OCI-M2 (cell line): ENCODE measurements around the gene FHIT.
"Not testable (repeated sequence)": the region's sequence is repeated elsewhere in the genome, so short reads cannot be mapped to it uniquely, and the experiment has no call there.

ENCODE experiments used
- DNase-seq: peaks from one replicate; lab custom pipeline; 2025; ENCODE audit not compliant: unreplicated experiment; lab: John Stamatoyannopoulos, UW

The FHIT gene

DNA sequence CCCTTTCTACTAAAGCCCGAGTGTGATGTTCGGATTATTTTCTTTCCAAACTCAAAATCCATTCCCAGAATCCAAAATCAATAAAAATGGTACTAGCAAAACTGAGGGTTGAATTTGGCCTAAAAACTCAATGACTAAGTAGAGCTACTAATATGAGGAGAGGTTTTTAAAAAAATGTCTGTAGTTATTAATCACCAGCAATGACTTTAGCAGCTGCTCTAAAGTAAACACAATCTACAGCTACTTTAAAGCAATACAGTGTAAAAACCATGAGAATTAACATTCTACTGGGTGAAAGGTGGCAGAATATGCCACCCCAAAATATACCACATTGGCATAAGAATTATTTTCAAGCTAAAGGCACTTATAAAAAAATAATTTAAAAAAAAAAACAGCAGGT lies 23.5 kb downstream of the FHIT start:
- no peak for DNase-seq

DNA sequence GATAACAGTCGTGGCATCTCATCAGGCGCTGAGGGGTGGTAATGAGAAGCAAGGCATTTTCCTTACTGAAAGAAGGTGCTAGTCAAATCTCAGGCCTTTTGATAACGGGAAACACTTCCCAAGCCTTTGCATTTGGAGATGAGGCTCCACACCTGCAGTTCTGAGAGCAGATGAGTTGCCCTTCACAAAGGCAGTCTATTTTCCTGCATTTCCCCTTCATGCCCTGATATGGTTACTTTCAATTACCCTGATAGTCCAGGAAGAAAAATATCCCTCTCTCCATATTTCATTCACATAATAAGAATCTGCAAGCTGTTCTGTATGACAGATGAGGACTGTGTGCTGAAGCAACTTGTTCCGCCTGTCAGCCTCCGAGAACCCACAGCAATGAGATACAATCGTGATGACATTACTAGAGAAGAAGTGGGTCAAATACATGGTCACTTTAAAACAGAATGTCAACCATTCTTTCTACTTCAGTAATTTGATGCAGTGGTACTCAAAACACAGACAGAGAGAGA lies 25.0 kb downstream of the FHIT start:
- no peak for DNase-seq

GRCh38 chr3:61224823-61225222 lies 26.4 kb downstream of the FHIT start:
- DNase-seq: no peak

GRCh38 chr3:61223451-61223850 lies 27.8 kb downstream of the FHIT start:
- no peak for DNase-seq

- DNase-seq: no peak
Measured at GRCh38 chr3:61222467-61222866, 28.8 kb downstream of the FHIT start.

GRCh38 chr3:61221759-61222362 lies 29.4 kb downstream of the FHIT start:
- DNase-seq: no peak

GRCh38 chr3:61218504-61218903 lies 32.7 kb downstream of the FHIT start:
- DNase-seq: no peak

- not testable (repeated sequence) for DNase-seq
Measured at GRCh38 chr3:61216171-61216570, 35.1 kb downstream of the FHIT start.

- DNase-seq: no peak
Measured at GRCh38 chr3:61202086-61202485, 49.2 kb downstream of the FHIT start.

GRCh38 chr3:61201071-61201470 lies 50.2 kb downstream of the FHIT start:
- no peak for DNase-seq

- DNase-seq: no peak
Measured at GRCh38 chr3:61200270-61200669, 51.0 kb downstream of the FHIT start.

- DNase-seq: no peak
Measured at GRCh38 chr3:61199843-61200242, 51.4 kb downstream of the FHIT start.

GRCh38 chr3:61194892-61195538 lies 56.2 kb downstream of the FHIT start:
- no peak for DNase-seq

GRCh38 chr3:61192222-61192621 lies 59.0 kb downstream of the FHIT start:
- DNase-seq: no peak

GRCh38 chr3:61190205-61190604 lies 61.0 kb downstream of the FHIT start:
- not testable (repeated sequence) for DNase-seq

DNA sequence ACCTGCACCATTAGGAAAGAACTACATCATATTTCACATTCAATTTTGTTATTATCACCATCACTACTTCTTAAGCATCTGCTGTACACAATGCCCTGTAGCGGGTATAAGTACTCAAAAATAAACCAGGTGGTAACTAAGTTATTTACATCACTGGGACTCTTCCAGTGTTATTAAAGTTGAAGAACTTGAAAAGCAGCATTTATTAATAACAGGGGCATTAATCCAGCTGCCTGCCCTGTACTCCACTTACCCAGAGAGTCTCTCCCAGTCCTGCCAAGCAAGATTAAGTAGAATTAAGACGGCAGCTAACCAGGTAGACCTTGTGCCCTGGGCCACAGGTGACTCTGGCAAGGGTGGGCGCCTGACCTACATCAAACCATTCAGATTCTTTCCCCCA lies 65.2 kb downstream of the FHIT start:
- DNase-seq: no peak

DNA sequence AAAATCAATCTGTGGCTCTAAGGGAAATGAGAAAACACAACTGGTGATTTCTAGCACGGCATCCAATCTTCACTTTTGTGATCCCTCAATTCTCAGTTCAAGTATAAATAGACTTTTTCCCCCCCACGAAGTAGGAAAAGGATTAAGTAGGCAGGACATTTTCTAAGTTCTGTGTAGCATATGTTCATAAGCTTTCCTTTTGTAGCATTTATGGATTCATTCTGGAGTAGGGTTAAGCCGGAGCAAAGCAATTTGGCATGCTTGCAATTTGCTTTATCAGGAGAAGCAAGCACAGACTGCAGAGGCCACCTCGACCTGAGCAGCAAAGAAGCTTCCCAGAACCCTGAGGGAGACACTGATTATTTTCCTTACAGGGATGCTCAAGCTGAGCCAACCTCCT lies 66.3 kb downstream of the FHIT start:
- DNase-seq: no peak

GRCh38 chr3:61182662-61183061 lies 68.6 kb downstream of the FHIT start:
- DNase-seq: no peak

DNA sequence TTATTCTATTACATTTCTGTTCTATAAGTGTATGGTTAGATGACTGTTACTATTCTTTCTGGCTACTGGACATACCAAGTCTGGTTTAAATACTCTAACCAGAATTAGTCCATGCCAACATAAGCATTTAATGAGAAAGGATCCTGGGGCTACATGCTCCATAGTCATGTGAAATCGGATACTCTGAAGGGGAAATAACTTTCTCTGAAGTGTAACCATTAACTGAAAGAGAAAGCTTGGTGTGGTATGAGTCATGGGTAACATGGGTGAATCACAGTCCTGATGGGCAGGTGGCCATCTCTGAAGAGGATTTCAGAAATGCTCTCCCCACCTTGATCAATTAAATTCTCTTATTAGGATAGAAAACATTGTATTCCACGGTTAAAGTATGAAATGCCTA lies 69.4 kb downstream of the FHIT start:
- no peak for DNase-seq

GRCh38 chr3:61180206-61180605 lies 71.0 kb downstream of the FHIT start:
- DNase-seq: no peak

DNA sequence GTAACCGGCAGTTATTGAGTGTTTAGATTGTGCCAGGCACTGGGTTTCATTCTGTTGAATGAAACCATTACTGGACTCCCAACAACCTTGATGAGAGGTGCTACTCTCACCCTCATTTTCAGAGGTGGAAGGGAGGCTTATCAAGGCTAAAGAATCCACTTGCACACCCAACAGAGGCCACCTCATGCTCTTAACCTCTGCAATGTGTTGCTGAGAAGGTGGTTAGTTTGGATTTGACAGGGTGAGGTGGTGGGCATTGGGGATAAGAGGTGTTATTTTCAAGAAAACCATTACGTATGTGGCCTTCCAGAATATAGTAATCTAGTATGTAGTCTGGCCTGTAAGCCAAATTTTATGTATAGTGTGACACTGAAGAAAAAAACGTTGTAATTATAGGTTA lies 73.1 kb downstream of the FHIT start:
- DNase-seq: no peak

- no peak for DNase-seq
Measured at GRCh38 chr3:61177450-61177849, 73.8 kb downstream of the FHIT start.

DNA sequence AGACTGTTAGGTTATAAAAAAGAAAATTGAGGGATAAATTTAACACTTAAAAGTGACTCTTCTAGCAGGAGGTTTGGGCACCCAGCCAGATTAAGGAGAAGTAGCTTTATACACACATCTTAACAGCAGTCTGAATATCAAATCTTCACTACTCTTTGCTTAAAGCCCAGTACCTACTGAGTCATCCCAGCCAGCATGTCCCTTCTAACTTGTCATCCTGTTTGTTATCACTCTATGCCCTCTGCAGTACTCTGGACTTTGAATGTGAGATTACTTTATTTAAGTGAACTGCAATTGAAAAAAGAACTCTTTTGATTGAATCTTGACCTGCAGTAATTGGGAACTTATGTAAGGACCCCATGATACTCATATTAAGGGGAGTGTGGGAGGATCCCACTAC lies 77.6 kb downstream of the FHIT start:
- no peak for DNase-seq
